Fibroblast of pulmonary artery (primary cell): Measurements from ENCODE around the gene ANKS4B.
A peak's percentile ranks its signal among the peaks of the same experiment; 100 is the strongest.

Source experiments
- DNase-seq: peaks from one replicate; pipeline ENCODE4 v3.0.0-alpha.2; 2010; ENCODE audit warnings: low read depth
- H3K4me3 ChIP-seq: replicated peaks from 2 replicates; pipeline ENCODE4 v1.5.1; 2011; ENCODE audit warnings: low read depth, mild to moderate bottlenecking, control low read depth, low read length, moderate library complexity
- CTCF ChIP-seq: IDR thresholded peaks from 2 replicates; pipeline ENCODE4 v1.5.1; 2011; ENCODE audit warnings: mild to moderate bottlenecking, control low read depth, low read length, inconsistent platforms; ENCODE audit errors: missing control alignments

The ANKS4B gene

GRCh38 chr16:21277045-21277926, 43.8 kb downstream of the ANKS4B start:
- no peak overlapping the region for H3K4me3 ChIP-seq
- no peak for DNase-seq
- no peak for TF ChIP-seq CTCF

- TF ChIP-seq CTCF = peak; percentile 63
- peak; percentile 26 for DNase-seq
- peak within 1 kb of the TSS; percentile 27 for H3K4me3 ChIP-seq
Measured at GRCh38 chr16:21277927-21278706, 44.6 kb downstream of the ANKS4B start, which contains the start of gene CRYM. Gene CRYM (minus strand): TSS chr16:21278290. CDS start chr16:21278251, 39 bp downstream.

GRCh38 chr16:21279501-21279900, 46.0 kb downstream of the ANKS4B start:
- DNase-seq = no peak
- TF ChIP-seq CTCF = no peak
- H3K4me3 ChIP-seq = no peak overlapping the region

GRCh38 chr16:21281698-21282389, 48.3 kb downstream of the ANKS4B start:
- DNase-seq = no peak
- H3K4me3 ChIP-seq = no peak overlapping the region
- TF ChIP-seq CTCF = no peak

- H3K4me3 ChIP-seq = peak overlapping the region; percentile 35
- peak; percentile 29 for TF ChIP-seq CTCF
- peak; percentile 29 for DNase-seq
Measured at GRCh38 chr16:21283521-21284289, 50.2 kb downstream of the ANKS4B start.

- H3K4me3 ChIP-seq = no peak overlapping the region
- DNase-seq = no peak
- TF ChIP-seq CTCF = no peak
Measured at GRCh38 chr16:21284414-21284813, 50.9 kb downstream of the ANKS4B start.
